Hepatocyte (in vitro differentiated cells): ENCODE results near the gene PGM2L1. TPM values are rescaled to one million over a fixed set of nuclear protein-coding genes. Genes with fewer than 3 reads are reported as not detected.

ENCODE experiments used
- DNase-seq: peaks from one replicate; pipeline ENCODE4 v3.0.0-alpha.2; 2016; ENCODE audit warnings: low spot score
- H2AFZ ChIP-seq: fragments of 200-600 bp; sonication (generic); 2 replicates; pipeline ENCODE4 v1.6.0; 2016; ENCODE audit warnings: antibody characterized with exemption, mild to moderate bottlenecking
- H3K27ac ChIP-seq: fragments of 200-600 bp; sonication (generic); 2 replicates; pipeline ENCODE4 v1.5.1; 2016; ENCODE audit warnings: mild to moderate bottlenecking
- H3K27me3 ChIP-seq: fragments of 200-600 bp; sonication (generic); 2 replicates; pipeline ENCODE4 v1.6.1; 2016
- H3K36me3 ChIP-seq: fragments of 200-600 bp; sonication (generic); replicated peaks from 2 replicates; pipeline ENCODE4 v1.5.1; 2016; ENCODE audit warnings: low read depth; ENCODE audit not compliant: insufficient read depth
- H3K4me1 ChIP-seq: fragments of 200-600 bp; sonication (generic); 2 replicates; pipeline ENCODE4 v1.5.1; 2016; ENCODE audit warnings: mild to moderate bottlenecking, moderate library complexity; ENCODE audit not compliant: insufficient read depth
- H3K4me2 ChIP-seq: fragments of 200-600 bp; sonication (generic); 2 replicates; pipeline ENCODE4 v1.6.0; 2016
- H3K4me3 ChIP-seq: fragments of 200-600 bp; sonication (generic); 2 replicates; pipeline ENCODE4 v1.5.1; 2016; ENCODE audit warnings: mild to moderate bottlenecking
- H3K79me2 ChIP-seq: fragments of 200-600 bp; sonication (generic); 2 replicates; pipeline ENCODE4 v1.6.0; 2017; ENCODE audit warnings: mild to moderate bottlenecking
- H3K9me2 ChIP-seq: fragments of 200-600 bp; sonication (generic); replicated peaks from 2 replicates; pipeline ENCODE4 v1.6.0; 2017; ENCODE audit warnings: mild to moderate bottlenecking; ENCODE audit not compliant: insufficient read depth
- H3K9me3 ChIP-seq: fragments of 200-600 bp; sonication (generic); 2 replicates; pipeline ENCODE4 v1.5.1; 2016; ENCODE audit warnings: low read depth, mild to moderate bottlenecking
- H4K20me1 ChIP-seq: fragments of 200-600 bp; sonication (generic); 2 replicates; pipeline ENCODE4 v1.6.0; 2016; ENCODE audit warnings: mild to moderate bottlenecking; ENCODE audit not compliant: insufficient read depth, poor library complexity, severe bottlenecking
- CTCF ChIP-seq: fragments of 200-600 bp; sonication (generic); IDR thresholded peaks from 2 replicates; pipeline ENCODE4 v1.5.1; 2016; ENCODE audit warnings: antibody characterized with exemption, mild to moderate bottlenecking; ENCODE audit not compliant: poor library complexity
- EZH2 ChIP-seq: fragments of 200-600 bp; sonication (generic); IDR thresholded peaks from 2 replicates; pipeline ENCODE4 v1.6.1; 2016; ENCODE audit warnings: antibody characterized with exemption, mild to moderate bottlenecking, borderline replicate concordance
- EZH2phosphoT487 ChIP-seq: fragments of 200-600 bp; sonication (generic); IDR thresholded peaks from one replicate; pipeline ENCODE4 v1.6.1; 2018; ENCODE audit warnings: antibody characterized with exemption, mild to moderate bottlenecking, low read depth, moderate library complexity; ENCODE audit not compliant: unreplicated experiment, severe bottlenecking
- WGBS: methylation state at CpG from one replicate; pipeline ENCODE4 v1.1.6; 2016; ENCODE audit warnings: low lambda C conversion rate; ENCODE audit errors: missing lambda C conversion rate; 5-methylcytosine and 5-hydroxymethylcytosine counted together
- polyA plus RNA-seq: library from polyadenylated mRNA; unstranded; fragments of >200 nt; fragmentation: Nextera tagmentation; extraction: Ambion mirVana; gene quantifications from 2 replicates; pipeline ENCODE4 v1.2.1, GENCODE V29; 2016
- total RNA-seq: library from RNA; depleted of rRNA; stranded (reverse); fragments of >200 nt; gene quantifications from 2 replicates; pipeline ENCODE4 v1.2.3, GENCODE V29; 2014

Gene PGM2L1
- total and polyA plus RNA-seq, 2 experiments from 2014 or later = 6.7 to 10.0 TPM

DNA sequence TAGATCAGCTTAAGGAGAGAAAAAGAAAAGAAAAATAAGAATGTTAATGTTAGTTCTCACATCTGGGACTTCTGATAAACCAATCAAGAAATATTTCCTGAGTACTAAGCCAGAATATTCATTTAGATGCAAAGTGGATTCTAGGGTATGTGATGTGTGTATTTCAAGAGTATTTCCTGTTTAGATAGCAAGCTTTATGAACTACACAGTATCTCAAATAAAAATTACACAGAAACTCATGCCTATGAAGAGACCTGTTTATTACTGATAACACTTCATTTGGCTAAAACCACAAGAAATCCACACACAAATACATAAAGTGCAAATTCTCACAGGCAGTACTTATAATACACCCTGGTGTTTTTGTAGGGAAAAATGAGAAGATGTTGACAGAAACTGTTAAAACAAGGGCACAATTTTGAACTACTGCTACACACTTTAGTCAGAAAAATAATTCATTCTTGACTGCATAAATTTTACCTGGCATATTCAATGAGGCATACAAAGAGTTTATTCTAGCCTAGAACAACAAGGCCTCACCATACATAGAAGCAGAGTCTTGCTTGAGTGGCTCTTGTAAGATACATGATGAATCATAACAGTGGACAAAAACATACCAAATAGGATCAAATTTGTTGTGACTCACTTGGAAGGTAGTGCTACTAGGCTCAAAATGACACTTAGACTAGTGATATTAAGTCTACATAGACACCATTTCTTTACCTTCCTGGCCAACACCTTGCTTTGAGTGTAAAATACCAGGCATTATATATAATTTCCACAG is 68.0 kb downstream of the PGM2L1 start:
- Histone ChIP-seq H4K20me1 (no peaks in the 10 kb centered on the region), H3K27me3 (no peaks in the 10 kb centered on the region), H3K4me1 (peaks cover 9% of the 10 kb centered on the region), H3K79me2 (no peaks in the 10 kb centered on the region), H3K36me3 (no peaks in the 10 kb centered on the region), H3K9me2 (no peaks in the 10 kb centered on the region), H3K9me3 (no peaks in the 10 kb centered on the region), H3K4me3 (no peak overlapping the region), H3K4me2 (no peak overlapping the region), H2AFZ (no peak overlapping the region), H3K27ac (no peak overlapping the region)
- DNase-seq = no peak
- TF ChIP-seq CTCF (no peak), EZH2phosphoT487 (no peak), EZH2 (no peak)

DNA sequence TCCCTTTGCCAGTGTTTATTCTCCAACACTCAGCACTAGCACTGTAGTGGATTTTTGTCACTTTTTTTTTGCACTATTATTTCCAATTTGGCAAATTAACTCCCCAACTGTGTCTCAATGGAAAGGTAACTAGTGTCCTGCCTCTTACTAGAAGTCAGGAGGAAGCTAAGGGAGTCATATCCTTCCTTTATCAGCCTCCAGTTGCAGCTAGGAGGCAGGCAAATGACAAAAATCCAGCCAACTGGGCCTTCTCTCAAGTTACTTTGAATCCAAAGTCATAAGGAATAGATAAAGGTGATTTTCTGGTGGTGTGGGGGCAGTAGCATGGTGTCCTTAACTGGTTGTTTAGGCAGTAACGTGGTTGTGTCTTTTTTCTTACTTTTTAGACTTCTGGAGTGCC is 71.2 kb downstream of the PGM2L1 start:
- H3K9me3 ChIP-seq = no peaks in the 10 kb centered on the region

GRCh38 chr11:74326665-74327064 is 71.6 kb downstream of the PGM2L1 start:
- no peak for DNase-seq
- no peak overlapping the region for H3K4me3 ChIP-seq
- no peaks in the 10 kb centered on the region for H3K9me3 ChIP-seq
- H3K79me2 ChIP-seq = no peaks in the 10 kb centered on the region
- no peaks in the 10 kb centered on the region for H3K36me3 ChIP-seq
- H3K4me1 ChIP-seq = peaks cover 9% of the 10 kb centered on the region
- H3K27me3 ChIP-seq = no peaks in the 10 kb centered on the region
- 96% methylated on average over 5 of the region's 5 CpGs for WGBS
- H3K9me2 ChIP-seq = no peaks in the 10 kb centered on the region
- no peak overlapping the region for H3K4me2 ChIP-seq
- TF ChIP-seq EZH2 (no peak), CTCF (no peak), EZH2phosphoT487 (no peak)
- no peak overlapping the region for H3K27ac ChIP-seq
- H4K20me1 ChIP-seq = no peaks in the 10 kb centered on the region
- no peak overlapping the region for H2AFZ ChIP-seq

More for the DNA sequence above, 71.2 kb downstream of the PGM2L1 start:
- 100% methylated on average over 1 of the region's 1 CpG for WGBS
- no peak for DNase-seq
- Histone ChIP-seq H3K4me3 (no peak overlapping the region), H3K27ac (no peak overlapping the region), H3K4me1 (peaks cover 9% of the 10 kb centered on the region), H3K79me2 (no peaks in the 10 kb centered on the region), H3K27me3 (no peaks in the 10 kb centered on the region), H3K4me2 (no peak overlapping the region), H2AFZ (no peak overlapping the region), H3K9me2 (no peaks in the 10 kb centered on the region), H3K36me3 (no peaks in the 10 kb centered on the region), H4K20me1 (no peaks in the 10 kb centered on the region)
- no peak for TF ChIP-seq EZH2

DNA sequence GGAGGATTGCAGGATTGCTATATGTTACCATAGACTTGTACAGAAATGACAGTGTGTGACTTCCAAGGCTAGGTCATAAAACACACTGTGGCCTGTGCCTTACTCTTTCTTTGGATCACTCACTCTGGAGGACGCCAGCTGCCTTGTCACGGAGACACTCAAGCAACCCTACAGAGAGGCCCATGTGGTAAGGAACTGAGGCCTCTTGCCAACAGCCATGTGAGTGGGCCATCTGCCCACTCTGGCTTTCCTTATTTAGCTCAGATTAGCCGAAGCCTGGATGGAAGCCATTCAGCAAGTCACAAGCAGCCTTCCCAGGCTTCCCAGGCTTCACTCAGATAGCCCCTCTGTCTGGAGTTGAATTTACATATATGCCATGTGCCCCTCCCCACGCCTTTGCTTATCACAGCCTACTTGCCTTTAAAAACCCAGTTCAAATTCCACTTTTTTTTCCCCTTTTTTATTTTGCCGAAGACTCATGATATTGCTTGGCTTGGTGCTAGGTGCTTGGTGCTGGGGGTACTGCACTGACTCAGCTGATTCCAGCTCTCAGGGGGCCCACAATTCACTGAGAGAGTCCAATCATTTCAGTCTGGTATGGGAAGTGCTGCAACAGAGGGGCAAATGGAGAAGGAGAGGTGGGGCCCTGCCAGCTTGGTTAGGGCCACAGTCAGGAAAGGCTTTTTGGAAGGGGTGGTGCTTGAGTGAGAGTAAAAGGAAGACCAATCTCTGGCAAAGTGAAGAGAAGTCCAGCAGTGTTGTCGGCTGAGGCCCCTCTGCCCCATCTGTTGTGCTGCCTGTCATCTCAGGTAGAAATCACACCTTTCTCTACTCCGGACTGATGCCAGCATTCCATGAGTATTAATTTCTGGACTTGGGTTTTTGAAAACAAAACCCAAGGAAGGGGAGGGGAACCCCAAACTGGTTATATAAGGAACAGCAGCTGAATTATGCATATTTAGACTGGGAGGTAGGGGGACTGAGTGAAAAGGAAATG is 72.3 kb downstream of the PGM2L1 start:
- H4K20me1 ChIP-seq = no peaks in the 10 kb centered on the region
- no peak overlapping the region for H3K4me2 ChIP-seq
- H2AFZ ChIP-seq = no peak overlapping the region
- TF ChIP-seq EZH2 = no peak
- no peak for TF ChIP-seq EZH2phosphoT487
- TF ChIP-seq CTCF = no peak
- H3K27me3 ChIP-seq = no peaks in the 10 kb centered on the region
- 80% methylated on average over 7 of the region's 7 CpGs for WGBS
- peaks cover 9% of the 10 kb centered on the region for H3K4me1 ChIP-seq
- no peaks in the 10 kb centered on the region for H3K79me2 ChIP-seq
- no peak overlapping the region for H3K4me3 ChIP-seq
- peak; percentile 41 for DNase-seq
- no peaks in the 10 kb centered on the region for H3K9me3 ChIP-seq
- H3K27ac ChIP-seq = no peak overlapping the region
- no peaks in the 10 kb centered on the region for H3K36me3 ChIP-seq
- no peaks in the 10 kb centered on the region for H3K9me2 ChIP-seq
